ENCODE measurements around the gene CXADR.

The CXADR gene

DNA sequence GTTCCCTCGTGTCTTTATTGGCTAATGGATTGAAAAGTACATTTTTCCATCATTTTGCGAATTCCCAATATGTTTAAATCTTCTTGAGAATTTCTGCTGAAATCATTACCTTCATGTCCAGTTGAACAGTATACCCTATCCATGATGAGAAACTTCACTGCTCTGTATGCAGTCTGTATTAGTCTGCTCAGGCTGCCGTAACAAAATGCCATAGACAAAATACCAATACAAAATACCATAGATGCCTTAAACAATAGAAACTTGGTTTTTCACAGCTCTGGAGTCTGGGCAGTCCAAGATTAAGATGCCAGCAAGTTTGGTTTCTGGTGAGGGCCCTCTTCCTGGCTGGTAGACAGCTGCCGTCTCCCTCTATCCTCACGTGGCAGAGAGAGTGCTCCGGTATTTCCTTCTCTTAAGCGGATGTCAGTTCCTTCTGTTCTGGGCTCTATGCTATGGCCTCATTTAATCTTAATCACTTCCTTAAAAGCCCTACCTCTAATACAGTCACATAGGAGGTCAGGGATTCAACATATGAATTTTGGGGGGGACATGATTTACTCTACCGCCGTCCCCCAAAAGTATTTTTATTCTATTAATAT lies 27.0 kb downstream of the CXADR start:
- Histone ChIP-seq H3K4me3 (ENCODE audit: extremely low read depth, insufficient read depth, low read length, poor library complexity, severe bottlenecking) (no peak overlapping the region), H3K4me1 (ENCODE audit: control insufficient read depth, insufficient read depth, low read length, poor library complexity, severe bottlenecking) (peaks cover 18% of the 10 kb centered on the region), H3K27ac (ENCODE audit: low read depth, low read length, severe bottlenecking) (no peak overlapping the region), H3K9me3 (ENCODE audit: control insufficient read depth, low read length) (peaks cover 5% of the 10 kb centered on the region), H3K36me3 (ENCODE audit: control insufficient read depth, insufficient read depth, low read length) (peaks cover 6% of the 10 kb centered on the region)
- WGBS, 2 experiments (ENCODE audit: insufficient coverage in 2 of 2): 82 to 89% methylated on average over 2 to 6 of the region's 9 CpGs

DNA sequence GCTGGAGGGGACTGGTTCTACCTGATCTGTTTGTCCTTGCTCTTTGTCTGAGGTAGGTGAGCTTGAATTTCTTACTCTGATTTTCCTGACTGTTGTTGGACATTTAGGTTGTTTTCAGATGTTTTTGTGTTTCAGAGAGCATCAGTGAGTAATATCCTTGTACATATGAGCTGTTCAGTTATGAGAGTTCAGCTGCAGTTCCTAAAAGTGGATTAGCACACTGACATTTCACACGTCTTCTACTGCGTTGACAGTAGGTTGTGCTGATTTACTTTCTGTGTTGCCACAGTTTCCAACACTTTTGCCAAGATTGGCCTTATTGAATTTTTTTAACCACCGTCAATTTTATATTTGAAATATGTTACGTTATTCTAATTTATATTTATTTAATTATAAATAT lies 27.7 kb downstream of the CXADR start:
- Histone ChIP-seq H3K4me1 (ENCODE audit: control insufficient read depth, insufficient read depth, low read length, poor library complexity, severe bottlenecking) (peaks cover 18% of the 10 kb centered on the region), H3K9me3 (ENCODE audit: control insufficient read depth, low read length) (peaks cover 5% of the 10 kb centered on the region), H3K4me3 (ENCODE audit: extremely low read depth, insufficient read depth, low read length, poor library complexity, severe bottlenecking) (no peak overlapping the region), H3K27ac (ENCODE audit: low read depth, low read length, severe bottlenecking) (no peak overlapping the region), H3K36me3 (ENCODE audit: control insufficient read depth, insufficient read depth, low read length) (peaks cover 6% of the 10 kb centered on the region)
- WGBS, 2 experiments (ENCODE audit: insufficient coverage in 2 of 2): 100% methylated on average over 1 to 2 of the region's 4 CpGs

DNA sequence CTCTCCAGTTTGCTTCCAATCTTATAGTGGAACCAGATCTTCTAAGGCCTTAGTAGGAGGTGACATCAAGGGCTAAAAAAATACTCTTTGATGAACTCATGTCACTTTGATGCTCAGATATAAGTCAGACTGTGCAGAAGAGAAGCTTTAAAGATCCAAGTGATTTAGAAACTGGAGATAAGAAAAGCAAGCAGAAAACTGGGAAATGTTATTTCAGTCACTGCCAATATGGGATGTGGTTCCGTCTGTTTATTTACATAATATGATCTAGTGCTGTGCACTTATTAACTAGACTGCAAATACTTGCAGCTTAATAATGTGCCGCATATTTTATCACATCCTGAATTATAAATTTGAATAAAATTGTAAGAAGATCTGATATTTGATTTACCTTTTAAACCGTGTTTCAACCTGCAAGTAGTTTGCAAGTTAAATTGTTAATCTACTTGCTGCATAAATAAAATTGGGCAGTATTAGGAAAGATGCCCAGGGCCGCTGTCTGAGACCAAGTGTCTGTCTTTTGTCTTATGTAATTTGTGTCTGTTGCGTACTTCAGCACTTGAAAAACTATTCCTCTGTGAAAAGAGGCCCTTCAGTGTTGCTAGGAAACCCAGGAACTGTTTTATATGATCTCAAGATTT lies 29.6 kb downstream of the CXADR start:
- 82 to 89% methylated on average over 1 to 2 of the region's 5 CpGs for WGBS, 2 experiments (ENCODE audit: insufficient coverage in 2 of 2)
- Histone ChIP-seq H3K9me3 (ENCODE audit: control insufficient read depth, low read length) (peaks cover 5% of the 10 kb centered on the region), H3K4me1 (ENCODE audit: control insufficient read depth, insufficient read depth, low read length, poor library complexity, severe bottlenecking) (peaks cover 13% of the 10 kb centered on the region), H3K27ac (ENCODE audit: low read depth, low read length, severe bottlenecking) (peak overlapping the region; percentile 68), H3K36me3 (ENCODE audit: control insufficient read depth, insufficient read depth, low read length) (peaks cover 2% of the 10 kb centered on the region), H3K4me3 (ENCODE audit: extremely low read depth, insufficient read depth, low read length, poor library complexity, severe bottlenecking) (no peak overlapping the region)

DNA sequence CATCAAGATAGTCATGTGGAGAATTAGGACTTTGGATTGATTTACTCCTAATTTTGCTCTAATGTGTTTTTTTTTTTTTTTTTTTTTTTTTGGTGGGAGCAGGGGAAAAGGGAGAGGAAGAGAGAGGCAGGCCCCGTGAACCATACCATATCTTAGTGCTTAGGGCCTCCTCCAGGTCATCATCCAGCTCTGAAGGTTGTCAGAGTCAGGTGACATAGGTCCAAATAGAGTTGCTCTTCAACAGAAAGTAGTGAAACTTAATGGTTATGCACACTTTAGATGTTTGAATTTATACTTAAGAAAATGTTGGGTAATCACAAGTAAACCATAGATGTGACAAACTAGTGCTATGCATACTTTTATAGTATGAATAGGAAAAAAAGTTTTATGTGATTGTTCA lies 32.2 kb downstream of the CXADR start:
- WGBS, 2 experiments (ENCODE audit: insufficient coverage in 2 of 2): 100% methylated on average over 1 of the region's 1 CpG; no CpG with 5 or more reads in 1 of the 2 experiments
- Histone ChIP-seq H3K36me3 (ENCODE audit: control insufficient read depth, insufficient read depth, low read length) (peaks cover 15% of the 10 kb centered on the region), H3K9me3 (ENCODE audit: control insufficient read depth, low read length) (no peaks in the 10 kb centered on the region), H3K4me3 (ENCODE audit: extremely low read depth, insufficient read depth, low read length, poor library complexity, severe bottlenecking) (no peak overlapping the region), H3K4me1 (ENCODE audit: control insufficient read depth, insufficient read depth, low read length, poor library complexity, severe bottlenecking) (peaks cover 13% of the 10 kb centered on the region), H3K27ac (ENCODE audit: low read depth, low read length, severe bottlenecking) (no peak overlapping the region)

DNA sequence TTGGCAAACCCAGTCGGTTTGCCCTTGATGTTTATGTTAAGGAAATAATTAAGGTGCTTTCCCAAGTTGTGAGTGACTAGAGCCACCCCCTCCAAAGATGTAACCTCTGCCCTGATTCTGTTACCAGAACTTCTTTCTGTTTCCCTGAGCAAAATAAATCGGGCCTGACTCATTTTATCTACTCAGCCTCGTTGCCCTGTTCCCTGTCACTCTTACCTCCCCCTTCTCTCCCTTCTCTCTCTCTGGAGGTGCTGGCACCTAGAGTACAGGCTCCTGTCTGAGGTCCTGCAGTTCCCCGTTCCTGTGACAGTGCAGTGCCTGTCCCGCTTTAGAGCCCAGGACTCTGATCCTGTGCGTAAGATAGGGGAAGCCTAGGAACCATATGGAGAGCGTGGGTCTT lies 35.4 kb downstream of the CXADR start:
- H3K4me3 ChIP-seq (ENCODE audit: extremely low read depth, insufficient read depth, low read length, poor library complexity, severe bottlenecking): no peak overlapping the region
- H3K9me3 ChIP-seq (ENCODE audit: control insufficient read depth, low read length): no peaks in the 10 kb centered on the region
- 89 to 97% methylated on average over 5 to 6 of the region's 7 CpGs for WGBS, 2 experiments (ENCODE audit: insufficient coverage in 2 of 2)

DNA sequence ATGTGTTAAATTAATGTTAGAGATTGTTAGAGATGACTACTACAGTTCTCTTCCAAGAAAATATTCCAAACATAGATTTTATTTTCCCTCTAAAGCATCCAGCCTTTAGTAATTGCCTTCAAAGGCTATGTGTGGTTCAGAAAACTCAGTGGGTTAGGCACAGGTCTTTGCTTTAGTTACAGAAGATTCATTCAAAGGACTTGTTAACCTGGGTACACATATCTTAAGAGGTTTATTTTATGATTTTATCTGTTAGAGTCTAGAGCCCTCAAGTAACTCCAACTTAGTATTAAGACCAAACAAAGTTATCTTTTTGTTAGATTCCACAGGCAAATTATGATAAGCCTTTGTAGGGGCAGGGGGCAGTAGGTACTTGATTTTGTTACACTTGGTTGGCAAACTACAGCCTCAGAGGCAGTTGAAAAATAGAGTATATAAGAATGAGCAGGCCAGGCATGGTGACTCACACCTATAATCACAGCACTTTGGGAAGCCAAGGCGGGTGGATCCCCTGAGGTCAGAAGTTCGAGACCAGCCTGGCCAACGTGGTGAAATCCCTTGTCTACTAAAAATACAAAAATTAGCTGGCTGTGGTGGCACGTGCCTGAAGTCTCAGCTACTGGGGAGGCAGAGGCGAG lies 37.9 kb downstream of the CXADR start:
- no peak overlapping the region for H3K27ac ChIP-seq (ENCODE audit: low read depth, low read length, severe bottlenecking)
- peaks cover 4% of the 10 kb centered on the region for H3K4me1 ChIP-seq (ENCODE audit: control insufficient read depth, insufficient read depth, low read length, poor library complexity, severe bottlenecking)
- H3K4me3 ChIP-seq (ENCODE audit: extremely low read depth, insufficient read depth, low read length, poor library complexity, severe bottlenecking): no peak overlapping the region
- H3K36me3 ChIP-seq (ENCODE audit: control insufficient read depth, insufficient read depth, low read length): peaks cover 32% of the 10 kb centered on the region
- 90 to 97% methylated on average over 3 to 5 of the region's 5 CpGs for WGBS, 2 experiments (ENCODE audit: insufficient coverage in 2 of 2)
- H3K9me3 ChIP-seq (ENCODE audit: control insufficient read depth, low read length): no peaks in the 10 kb centered on the region

More for the DNA sequence above, 35.4 kb downstream of the CXADR start:
- Histone ChIP-seq H3K4me1 (ENCODE audit: control insufficient read depth, insufficient read depth, low read length, poor library complexity, severe bottlenecking) (no peaks in the 10 kb centered on the region), H3K27ac (ENCODE audit: low read depth, low read length, severe bottlenecking) (peak overlapping the region; percentile 19), H3K36me3 (ENCODE audit: control insufficient read depth, insufficient read depth, low read length) (peaks cover 29% of the 10 kb centered on the region)

DNA sequence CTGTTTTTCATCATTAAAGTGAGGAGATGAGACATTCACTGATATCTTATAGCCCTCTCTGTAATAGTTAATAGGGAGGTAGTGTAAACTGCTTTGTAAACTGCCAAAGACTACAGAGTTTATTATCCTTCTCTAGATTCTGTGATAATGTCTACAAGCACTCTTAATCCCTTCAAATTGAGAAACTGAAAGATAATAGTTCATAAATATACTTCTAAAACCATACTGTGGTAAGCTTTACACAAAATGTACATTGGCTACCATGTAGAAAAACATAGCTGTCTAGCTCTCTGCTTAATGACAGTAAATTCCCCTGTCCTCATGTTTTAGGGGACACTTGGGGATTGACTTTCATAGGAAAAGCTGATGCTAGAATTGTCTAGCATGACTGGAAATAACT lies 39.6 kb downstream of the CXADR start:
- no peaks in the 10 kb centered on the region for H3K9me3 ChIP-seq (ENCODE audit: control insufficient read depth, low read length)
- H3K4me1 ChIP-seq (ENCODE audit: control insufficient read depth, insufficient read depth, low read length, poor library complexity, severe bottlenecking): peaks cover 4% of the 10 kb centered on the region
- H3K4me3 ChIP-seq (ENCODE audit: extremely low read depth, insufficient read depth, low read length, poor library complexity, severe bottlenecking): no peak overlapping the region
- no peak overlapping the region for H3K27ac ChIP-seq (ENCODE audit: low read depth, low read length, severe bottlenecking)
- peaks cover 35% of the 10 kb centered on the region for H3K36me3 ChIP-seq (ENCODE audit: control insufficient read depth, insufficient read depth, low read length)

DNA sequence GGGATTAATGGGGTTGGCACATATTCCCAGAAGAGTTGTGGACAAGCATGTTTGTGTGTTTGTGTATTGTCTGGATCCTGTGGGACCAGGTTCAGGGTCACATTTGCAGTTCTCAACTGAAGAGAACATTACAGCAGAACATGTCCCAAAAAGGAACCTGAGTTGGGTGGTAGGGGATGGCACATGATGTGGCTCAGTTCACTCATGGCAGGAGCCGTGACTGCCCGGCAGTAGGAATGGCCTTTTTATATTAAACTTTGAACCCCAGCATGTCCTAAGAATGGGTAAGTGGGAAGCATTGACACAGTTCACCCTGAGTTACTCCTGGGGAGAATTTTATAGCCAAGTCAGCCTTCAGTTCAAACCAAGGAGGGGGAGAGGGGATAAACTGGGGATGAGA lies 41.3 kb downstream of the CXADR start:
- WGBS, 2 experiments (ENCODE audit: insufficient coverage in 2 of 2): no CpG with 5 or more reads among the region's 2 CpGs
- H3K9me3 ChIP-seq (ENCODE audit: control insufficient read depth, low read length): no peaks in the 10 kb centered on the region
- H3K4me3 ChIP-seq (ENCODE audit: extremely low read depth, insufficient read depth, low read length, poor library complexity, severe bottlenecking): no peak overlapping the region
- H3K36me3 ChIP-seq (ENCODE audit: control insufficient read depth, insufficient read depth, low read length): peaks cover 34% of the 10 kb centered on the region
- peak overlapping the region; percentile 36 for H3K27ac ChIP-seq (ENCODE audit: low read depth, low read length, severe bottlenecking)
- peaks cover 4% of the 10 kb centered on the region for H3K4me1 ChIP-seq (ENCODE audit: control insufficient read depth, insufficient read depth, low read length, poor library complexity, severe bottlenecking)

DNA sequence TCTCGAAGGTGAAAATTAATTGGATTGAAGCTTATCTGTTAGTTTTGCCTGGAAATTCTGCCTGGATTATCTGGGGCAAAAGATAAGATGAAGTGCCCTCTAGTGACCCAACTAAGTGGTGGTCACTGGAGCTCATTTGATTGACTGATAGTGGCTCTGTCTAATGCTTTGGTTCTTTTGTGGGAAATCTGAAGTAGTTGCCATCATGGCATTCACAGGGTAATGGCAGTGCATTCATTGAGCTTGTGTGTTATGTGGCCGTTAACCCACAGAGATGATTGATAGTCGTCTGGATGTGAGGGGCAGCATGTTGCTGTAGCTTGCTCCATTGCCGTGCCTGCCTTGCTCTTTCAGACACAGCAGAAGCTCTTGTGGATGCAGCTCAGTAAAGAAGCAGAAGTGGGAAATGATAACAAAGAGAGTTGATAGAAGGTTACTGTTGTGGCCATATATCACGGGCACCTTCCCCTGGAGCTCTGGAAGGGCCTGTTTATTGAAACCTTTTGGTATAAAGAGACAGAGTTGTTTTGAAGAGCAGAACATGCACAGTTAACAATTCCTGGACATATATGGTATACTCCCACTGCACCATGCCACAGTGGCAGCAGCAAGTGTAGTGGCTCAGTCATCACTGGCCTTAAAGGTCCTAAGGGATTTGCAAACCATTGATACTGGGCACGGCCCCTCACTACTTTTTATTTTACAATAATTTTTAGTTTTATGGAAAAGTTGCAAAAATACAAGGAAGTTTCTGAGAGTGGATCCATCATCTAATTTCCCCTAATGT lies 42.0 kb downstream of the CXADR start:
- Histone ChIP-seq H3K36me3 (ENCODE audit: control insufficient read depth, insufficient read depth, low read length) (peaks cover 31% of the 10 kb centered on the region), H3K4me1 (ENCODE audit: control insufficient read depth, insufficient read depth, low read length, poor library complexity, severe bottlenecking) (peaks cover 4% of the 10 kb centered on the region), H3K4me3 (ENCODE audit: extremely low read depth, insufficient read depth, low read length, poor library complexity, severe bottlenecking) (no peak overlapping the region), H3K9me3 (ENCODE audit: control insufficient read depth, low read length) (no peaks in the 10 kb centered on the region), H3K27ac (ENCODE audit: low read depth, low read length, severe bottlenecking) (peak overlapping the region; percentile 36)
- WGBS, 2 experiments (ENCODE audit: insufficient coverage in 2 of 2): 74 to 81% methylated on average over 4 to 5 of the region's 6 CpGs

DNA sequence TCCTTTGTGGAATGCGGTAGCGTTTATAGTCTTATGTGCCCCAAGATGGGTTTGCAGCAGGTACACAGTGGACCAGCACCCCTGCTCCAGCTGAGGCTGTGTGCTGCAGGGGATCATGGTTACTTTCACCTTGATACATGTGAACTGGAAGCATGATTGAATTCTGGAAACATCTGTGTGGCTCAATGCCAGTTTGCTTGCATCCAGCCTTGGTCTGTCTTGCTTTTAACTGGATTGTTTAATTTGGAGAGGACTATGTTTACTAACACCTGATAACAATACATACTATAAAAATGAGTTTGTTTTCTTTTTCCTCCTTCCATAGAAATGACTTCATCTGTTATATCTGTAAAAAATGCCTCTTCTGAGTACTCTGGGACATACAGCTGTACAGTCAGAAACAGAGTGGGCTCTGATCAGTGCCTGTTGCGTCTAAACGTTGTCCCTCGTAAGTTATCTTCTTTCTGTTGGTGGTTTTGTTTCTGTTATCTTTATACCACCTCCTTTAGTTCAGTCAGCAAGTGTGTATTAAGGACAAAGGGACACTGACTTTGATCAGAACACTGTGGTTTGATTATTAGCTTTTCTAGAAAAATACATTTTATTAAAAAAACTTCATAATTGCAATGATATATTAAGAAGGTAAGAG lies 47.7 kb downstream of the CXADR start:
- Histone ChIP-seq H3K9me3 (ENCODE audit: control insufficient read depth, low read length) (no peaks in the 10 kb centered on the region), H3K27ac (ENCODE audit: low read depth, low read length, severe bottlenecking) (no peak overlapping the region), H3K36me3 (ENCODE audit: control insufficient read depth, insufficient read depth, low read length) (peaks cover 33% of the 10 kb centered on the region), H3K4me1 (ENCODE audit: control insufficient read depth, insufficient read depth, low read length, poor library complexity, severe bottlenecking) (no peaks in the 10 kb centered on the region), H3K4me3 (ENCODE audit: extremely low read depth, insufficient read depth, low read length, poor library complexity, severe bottlenecking) (no peak overlapping the region)
- WGBS, 2 experiments (ENCODE audit: insufficient coverage in 2 of 2): 100% methylated on average over 2 of the region's 5 CpGs

Measured in mesodermal cell (in vitro differentiated cells).